Left cardiac atrium (tissue), 4 donors: ENCODE data around the gene ADGRA1. TPM values are rescaled to one million over a fixed set of nuclear protein-coding genes. Genes with fewer than 3 reads are reported as not detected.

Experiments used
- ATAC-seq, 2 donors: fragments of 200-7000 bp; cut with Tn5 transposase; one replicate each; pipeline ENCODE4 v1.9.1; 2020; ENCODE audit warnings: mild to moderate bottlenecking in 2 of 2, moderate library complexity in 2 of 2
- DNase-seq: peaks from one replicate; pipeline ENCODE4 v3.0.0-alpha.2; 2020
- intact Hi-C, 2 donors: fragments of 100-400 bp; cut with DNase I; formaldehyde crosslinking; loops; one replicate each; pipeline versions ENCODE4 v1.14.1 to v1.15.1; 2022 to 2023
- total RNA-seq, 2 donors: library from RNA; stranded (reverse); fragmentation: NEBNext Ultra II Directional; extraction: Animal tissue kit (Norgen Biotek cat#: 25700); gene quantifications; one replicate each; pipeline ENCODE4 v1.2.1, GENCODE V29; 2021
- donor health status: DM: no; HTN: yes; CAD: no.
- donor health status: DM: no; HTN: yes; CAD: no; lungs with severe emphysema.
- donor health status: DM: yes; HTN: yes; CAD: no.
- donor health status: Dilated cardiomyopathy.

Gene ADGRA1
- total RNA-seq, 2 donors from 2014 or later, result 0.10 TPM; not detected in 1

DNA sequence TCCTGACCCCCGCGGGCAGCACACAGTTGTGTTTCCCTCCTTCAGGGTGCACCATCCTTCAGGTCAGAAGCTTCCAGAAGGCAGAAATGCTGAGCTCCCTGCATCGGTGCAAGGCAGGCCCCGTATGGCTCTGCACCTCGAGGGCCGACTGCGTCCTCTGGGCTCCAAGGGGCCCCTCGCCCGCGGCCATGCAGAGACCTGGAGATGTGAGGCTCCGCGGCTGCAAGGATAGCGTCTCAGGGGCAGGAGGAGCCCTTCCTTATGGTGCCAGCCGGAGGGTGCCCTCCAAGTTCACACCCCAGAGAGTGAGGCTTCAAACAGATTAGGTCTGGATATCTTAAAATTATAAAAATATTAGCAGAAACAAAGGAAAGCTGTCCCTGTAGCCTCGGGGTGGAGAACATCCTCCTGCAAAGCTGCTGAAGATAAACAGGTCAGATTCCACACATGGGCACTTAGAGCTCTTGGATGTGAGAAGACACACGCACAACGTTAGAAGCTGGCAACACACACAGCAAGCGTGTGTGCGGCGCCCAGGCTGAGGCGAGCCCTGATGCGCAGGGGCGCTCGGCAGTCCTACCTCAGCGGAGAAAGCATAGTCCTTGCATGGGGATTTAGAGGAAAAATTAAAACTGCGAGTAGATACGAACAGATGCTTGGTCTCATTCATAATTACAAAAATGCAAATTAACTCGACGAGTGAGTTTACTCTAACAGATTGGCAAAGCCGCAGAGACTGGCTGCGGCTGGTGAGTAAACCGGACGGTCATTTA is 92.7 kb downstream of the ADGRA1 start:
- intact Hi-C loops, result no loop called here
- no peak for ATAC-seq
- no peak for DNase-seq

DNA sequence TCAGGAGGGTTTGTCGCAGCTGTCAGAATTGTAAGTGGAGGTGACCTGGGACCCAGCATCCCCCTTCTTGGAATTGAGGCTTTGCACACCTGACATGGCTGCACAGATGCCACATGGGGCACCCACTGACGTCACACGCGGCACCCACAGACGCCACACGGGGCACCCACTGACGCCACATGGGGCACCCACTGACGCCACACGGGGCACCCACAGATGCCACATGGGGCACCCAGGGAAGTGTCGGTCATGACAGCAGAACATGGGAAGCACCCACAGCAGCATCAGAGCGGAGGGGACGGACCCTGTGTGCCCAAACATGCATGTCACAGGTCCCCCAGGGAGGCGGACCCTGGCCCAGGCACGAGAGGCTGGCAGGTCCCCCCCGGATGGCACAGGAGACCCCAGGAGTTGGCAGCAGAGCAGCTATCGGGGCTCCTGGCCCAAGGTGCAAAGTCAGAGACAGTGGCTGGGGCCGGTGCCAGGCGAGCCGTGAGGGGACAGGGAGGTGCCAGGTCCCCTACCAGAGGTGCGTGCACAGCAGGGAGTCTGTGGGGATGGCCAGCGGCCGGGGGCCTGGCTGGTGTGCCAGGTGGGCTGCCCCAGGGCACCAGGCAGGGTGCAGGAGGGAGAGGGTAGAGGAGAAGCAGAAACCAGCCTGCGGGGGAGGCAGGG is 93.4 kb downstream of the ADGRA1 start:
- DNase-seq (no peak), ATAC-seq (no peak)
- intact Hi-C loops, result no loop called here

Other genes starting within 250 kb of the ADGRA1 start
- 1 to 10 TPM; 1.2 to 1.7 TPM for gene CFAP46, start 145.4 kb upstream of the ADGRA1 start, total RNA-seq
- gene KNDC1, start 72.3 kb downstream of the ADGRA1 start, total RNA-seq, result under 1 TPM; 0.34 to 0.50 TPM
- not detected for gene UTF1, start 142.3 kb downstream of the ADGRA1 start, total RNA-seq
- 1 to 10 TPM; 1.3 TPM for gene VENTX, start 149.9 kb downstream of the ADGRA1 start, total RNA-seq
- gene ADAM8, start 188.9 kb downstream of the ADGRA1 start, total RNA-seq, result 1 to 10 TPM; 2.3 to 3.8 TPM
- gene TUBGCP2, start 220.9 kb downstream of the ADGRA1 start, total RNA-seq, result 10 to 100 TPM; 33.6 to 36.6 TPM
- gene ZNF511, start 221.0 kb downstream of the ADGRA1 start, total RNA-seq, result 10 to 100 TPM; 34.3 to 44.6 TPM
- not detected for gene CALY, start 249.0 kb downstream of the ADGRA1 start, total RNA-seq